GM23248 (cell line): Measurements from ENCODE around the gene CLPTM1.

Source experiments
- EZH2 ChIP-seq: fragments of 200-600 bp; sonication (generic); IDR thresholded peaks from 2 replicates; pipeline ENCODE4 v1.6.1; 2018; ENCODE audit warnings: antibody characterized with exemption, mild to moderate bottlenecking; ENCODE audit not compliant: insufficient read depth, poor library complexity, severe bottlenecking
- EZH2phosphoT487 ChIP-seq: fragments of 200-600 bp; sonication (generic); IDR thresholded peaks from 2 replicates; pipeline ENCODE4 v1.6.1; 2018; ENCODE audit warnings: antibody characterized with exemption, moderate library complexity, mild to moderate bottlenecking, low read depth; ENCODE audit not compliant: insufficient read depth

DNA sequence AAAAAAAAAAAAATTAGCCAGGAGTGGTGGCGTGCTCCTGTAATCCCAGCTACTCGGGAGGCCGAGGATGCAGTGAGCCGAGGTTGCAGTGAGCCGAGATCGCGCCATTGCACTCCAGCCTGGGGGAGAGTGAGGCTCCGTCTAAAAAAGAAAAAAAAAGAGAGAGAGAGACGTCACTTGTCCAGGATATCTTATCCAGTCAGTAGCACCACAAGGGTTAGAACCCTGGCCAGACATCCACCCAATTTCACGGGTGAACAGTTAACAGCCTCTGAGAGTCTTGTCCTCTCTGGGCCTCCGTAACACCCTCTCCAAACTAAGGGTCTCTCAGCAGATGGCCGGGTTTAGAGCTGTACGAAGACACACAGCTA lies 917 bp upstream of the CLPTM1 start:
- no peak for TF ChIP-seq EZH2
- TF ChIP-seq EZH2phosphoT487 = no peak
